Hepatocyte (in vitro differentiated cells): ENCODE results near the gene KDM1B. TPM values are rescaled to one million over a fixed set of nuclear protein-coding genes. Genes with fewer than 3 reads are reported as not detected.
A peak's percentile ranks its signal among the peaks of the same experiment; 100 is the strongest.

Experiments used
- DNase-seq: peaks from one replicate; pipeline ENCODE4 v3.0.0-alpha.2; 2016; ENCODE audit warnings: low spot score
- H2AFZ ChIP-seq: fragments of 200-600 bp; sonication (generic); 2 replicates; pipeline ENCODE4 v1.6.0; 2016; ENCODE audit warnings: antibody characterized with exemption, mild to moderate bottlenecking
- H3K27ac ChIP-seq: fragments of 200-600 bp; sonication (generic); 2 replicates; pipeline ENCODE4 v1.5.1; 2016; ENCODE audit warnings: mild to moderate bottlenecking
- H3K27me3 ChIP-seq: fragments of 200-600 bp; sonication (generic); 2 replicates; pipeline ENCODE4 v1.6.1; 2016
- H3K36me3 ChIP-seq: fragments of 200-600 bp; sonication (generic); replicated peaks from 2 replicates; pipeline ENCODE4 v1.5.1; 2016; ENCODE audit warnings: low read depth; ENCODE audit not compliant: insufficient read depth
- H3K4me1 ChIP-seq: fragments of 200-600 bp; sonication (generic); 2 replicates; pipeline ENCODE4 v1.5.1; 2016; ENCODE audit warnings: mild to moderate bottlenecking, moderate library complexity; ENCODE audit not compliant: insufficient read depth
- H3K4me2 ChIP-seq: fragments of 200-600 bp; sonication (generic); 2 replicates; pipeline ENCODE4 v1.6.0; 2016
- H3K4me3 ChIP-seq: fragments of 200-600 bp; sonication (generic); 2 replicates; pipeline ENCODE4 v1.5.1; 2016; ENCODE audit warnings: mild to moderate bottlenecking
- H3K79me2 ChIP-seq: fragments of 200-600 bp; sonication (generic); 2 replicates; pipeline ENCODE4 v1.6.0; 2017; ENCODE audit warnings: mild to moderate bottlenecking
- H3K9me2 ChIP-seq: fragments of 200-600 bp; sonication (generic); replicated peaks from 2 replicates; pipeline ENCODE4 v1.6.0; 2017; ENCODE audit warnings: mild to moderate bottlenecking; ENCODE audit not compliant: insufficient read depth
- H3K9me3 ChIP-seq: fragments of 200-600 bp; sonication (generic); 2 replicates; pipeline ENCODE4 v1.5.1; 2016; ENCODE audit warnings: low read depth, mild to moderate bottlenecking
- H4K20me1 ChIP-seq: fragments of 200-600 bp; sonication (generic); 2 replicates; pipeline ENCODE4 v1.6.0; 2016; ENCODE audit warnings: mild to moderate bottlenecking; ENCODE audit not compliant: insufficient read depth, poor library complexity, severe bottlenecking
- EZH2 ChIP-seq: fragments of 200-600 bp; sonication (generic); IDR thresholded peaks from 2 replicates; pipeline ENCODE4 v1.6.1; 2016; ENCODE audit warnings: antibody characterized with exemption, mild to moderate bottlenecking, borderline replicate concordance
- EZH2phosphoT487 ChIP-seq: fragments of 200-600 bp; sonication (generic); IDR thresholded peaks from one replicate; pipeline ENCODE4 v1.6.1; 2018; ENCODE audit warnings: antibody characterized with exemption, mild to moderate bottlenecking, low read depth, moderate library complexity; ENCODE audit not compliant: unreplicated experiment, severe bottlenecking
- WGBS: methylation state at CpG from one replicate; pipeline ENCODE4 v1.1.6; 2016; ENCODE audit warnings: low lambda C conversion rate; ENCODE audit errors: missing lambda C conversion rate; 5-methylcytosine and 5-hydroxymethylcytosine counted together
- polyA plus RNA-seq: library from polyadenylated mRNA; unstranded; fragments of >200 nt; fragmentation: Nextera tagmentation; extraction: Ambion mirVana; gene quantifications from 2 replicates; pipeline ENCODE4 v1.2.1, GENCODE V29; 2016
- total RNA-seq: library from RNA; depleted of rRNA; stranded (reverse); fragments of >200 nt; gene quantifications from 2 replicates; pipeline ENCODE4 v1.2.3, GENCODE V29; 2014
- TF ChIP-seq, protein P1 (sequence below): fragments of 200-600 bp; sonication (generic); IDR thresholded peaks from 2 replicates; pipeline ENCODE4 v1.5.1; 2016; ENCODE audit warnings: antibody characterized with exemption, mild to moderate bottlenecking; ENCODE audit not compliant: poor library complexity

The KDM1B gene
- total and polyA plus RNA-seq, 2 experiments from 2014 or later: 5.9 to 9.1 TPM

DNA sequence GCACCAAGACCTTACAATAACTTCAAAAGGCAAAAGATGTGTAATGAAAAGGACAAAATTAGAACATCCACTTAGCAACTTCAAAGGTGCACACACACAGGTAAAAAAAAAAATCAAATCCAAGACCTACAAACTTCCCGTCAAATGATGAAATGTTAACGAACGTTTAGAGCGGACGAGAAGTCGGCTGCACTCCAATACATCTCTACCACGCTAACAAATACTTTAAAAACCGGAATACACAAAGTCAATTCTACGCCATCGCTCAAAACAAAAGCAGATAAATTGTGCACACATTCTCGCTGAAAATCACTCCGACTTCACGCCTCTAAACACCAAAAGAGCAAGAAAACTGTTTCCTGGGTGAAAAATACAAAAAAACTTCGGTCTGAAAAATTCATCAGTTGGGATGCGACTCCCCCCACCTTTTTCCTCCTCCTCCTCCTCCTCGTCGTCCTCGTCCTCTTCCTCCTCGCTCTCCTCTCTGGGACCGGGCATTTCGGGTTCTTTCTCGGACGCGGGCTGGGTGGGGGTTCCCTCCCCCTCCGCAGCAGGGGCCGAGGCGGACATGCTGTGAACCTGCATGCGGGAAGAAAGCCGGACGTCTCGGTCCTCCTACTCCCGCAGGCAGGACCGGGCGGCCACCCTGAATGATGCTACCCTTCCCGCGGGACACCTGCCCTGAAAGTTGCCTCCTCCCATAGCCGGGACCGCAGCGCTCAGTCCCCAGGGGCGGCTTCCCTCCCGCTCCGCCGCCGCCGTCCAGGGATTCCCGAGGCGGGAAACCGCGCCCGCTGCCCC, 108.4 kb downstream of the KDM1B start:
- H3K4me3 ChIP-seq: peak overlapping the region; percentile 94
- TF ChIP-seq EZH2phosphoT487: no peak
- TF ChIP-seq EZH2: no peak
- TF ChIP-seq, protein P1, sequence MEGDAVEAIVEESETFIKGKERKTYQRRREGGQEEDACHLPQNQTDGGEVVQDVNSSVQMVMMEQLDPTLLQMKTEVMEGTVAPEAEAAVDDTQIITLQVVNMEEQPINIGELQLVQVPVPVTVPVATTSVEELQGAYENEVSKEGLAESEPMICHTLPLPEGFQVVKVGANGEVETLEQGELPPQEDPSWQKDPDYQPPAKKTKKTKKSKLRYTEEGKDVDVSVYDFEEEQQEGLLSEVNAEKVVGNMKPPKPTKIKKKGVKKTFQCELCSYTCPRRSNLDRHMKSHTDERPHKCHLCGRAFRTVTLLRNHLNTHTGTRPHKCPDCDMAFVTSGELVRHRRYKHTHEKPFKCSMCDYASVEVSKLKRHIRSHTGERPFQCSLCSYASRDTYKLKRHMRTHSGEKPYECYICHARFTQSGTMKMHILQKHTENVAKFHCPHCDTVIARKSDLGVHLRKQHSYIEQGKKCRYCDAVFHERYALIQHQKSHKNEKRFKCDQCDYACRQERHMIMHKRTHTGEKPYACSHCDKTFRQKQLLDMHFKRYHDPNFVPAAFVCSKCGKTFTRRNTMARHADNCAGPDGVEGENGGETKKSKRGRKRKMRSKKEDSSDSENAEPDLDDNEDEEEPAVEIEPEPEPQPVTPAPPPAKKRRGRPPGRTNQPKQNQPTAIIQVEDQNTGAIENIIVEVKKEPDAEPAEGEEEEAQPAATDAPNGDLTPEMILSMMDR: no peak
- H3K9me2 ChIP-seq: no peaks in the 10 kb centered on the region
- H3K79me2 ChIP-seq: peaks cover 53% of the 10 kb centered on the region
- peak overlapping the region; percentile 85 for H2AFZ ChIP-seq
- no peak for DNase-seq
- H3K9me3 ChIP-seq: no peaks in the 10 kb centered on the region
- H3K4me1 ChIP-seq: peaks cover 9% of the 10 kb centered on the region
- H4K20me1 ChIP-seq: peaks cover 31% of the 10 kb centered on the region
- no peaks in the 10 kb centered on the region for H3K36me3 ChIP-seq
- peaks cover 7% of the 10 kb centered on the region for H3K27me3 ChIP-seq
- peak overlapping the region; percentile 100 for H3K27ac ChIP-seq
- H3K4me2 ChIP-seq: peak overlapping the region; percentile 87
- 1% methylated on average over 28 of the region's 50 CpGs for WGBS

DNA sequence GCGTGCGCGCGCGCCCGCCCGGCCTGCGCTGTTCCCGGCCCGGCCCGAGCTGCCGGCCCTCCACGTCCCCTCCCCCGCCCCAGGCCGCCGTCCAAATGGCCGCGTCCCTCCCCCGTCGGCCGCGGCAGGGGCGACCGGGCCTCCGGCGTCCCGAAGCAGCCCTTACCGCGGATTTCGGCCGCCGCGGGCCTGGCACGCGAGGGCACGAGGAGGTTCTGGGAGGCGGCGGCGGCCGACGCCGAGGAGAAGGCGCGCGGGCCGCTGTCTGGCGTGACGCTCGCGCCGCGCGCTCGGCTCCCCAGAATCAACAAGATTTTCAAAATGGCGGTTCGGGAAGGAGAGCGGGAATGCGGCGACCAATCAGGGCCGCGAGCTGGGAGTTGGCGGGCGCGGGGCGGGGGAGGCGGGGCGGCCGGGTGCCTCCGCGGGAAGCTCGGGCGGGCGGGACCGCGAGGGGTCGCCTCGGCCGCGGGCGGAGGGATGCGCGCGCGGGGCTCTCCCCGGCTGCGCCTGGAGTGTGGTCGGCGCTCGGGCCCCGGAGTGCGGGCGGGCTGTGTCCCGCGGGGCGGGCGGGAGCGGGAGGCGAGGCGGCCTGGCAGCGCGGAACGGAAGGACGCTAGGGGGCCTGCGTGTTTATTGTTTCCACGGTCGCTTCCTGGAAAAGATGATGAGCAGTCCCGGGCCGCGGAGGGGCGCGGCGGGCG, 109.1 kb downstream of the KDM1B start, which contains the start of gene DEK:
DEK (minus strand) TSS at position 312 of the 704 bp plus-strand sequence. CDS start 543 bp downstream, outside the sequence.
- Histone ChIP-seq H3K27ac (peak within 1 kb of the TSS; percentile 100), H3K79me2 (peaks cover 46% of the 10 kb centered on the region), H3K36me3 (no peaks in the 10 kb centered on the region), H2AFZ (peak within 1 kb of the TSS; percentile 85), H3K4me3 (peak within 1 kb of the TSS; percentile 94), H3K4me2 (peak within 1 kb of the TSS; percentile 87), H3K27me3 (peaks cover 7% of the 10 kb centered on the region), H3K9me2 (no peaks in the 10 kb centered on the region), H4K20me1 (peaks cover 30% of the 10 kb centered on the region), H3K9me3 (no peaks in the 10 kb centered on the region), H3K4me1 (peaks cover 9% of the 10 kb centered on the region)
- peak; percentile 93 for DNase-seq
- TF ChIP-seq, protein P1: peak; percentile 54
- no peak for TF ChIP-seq EZH2
- no peak for TF ChIP-seq EZH2phosphoT487
- 1% methylated on average over 57 of the region's 113 CpGs for WGBS

DNA sequence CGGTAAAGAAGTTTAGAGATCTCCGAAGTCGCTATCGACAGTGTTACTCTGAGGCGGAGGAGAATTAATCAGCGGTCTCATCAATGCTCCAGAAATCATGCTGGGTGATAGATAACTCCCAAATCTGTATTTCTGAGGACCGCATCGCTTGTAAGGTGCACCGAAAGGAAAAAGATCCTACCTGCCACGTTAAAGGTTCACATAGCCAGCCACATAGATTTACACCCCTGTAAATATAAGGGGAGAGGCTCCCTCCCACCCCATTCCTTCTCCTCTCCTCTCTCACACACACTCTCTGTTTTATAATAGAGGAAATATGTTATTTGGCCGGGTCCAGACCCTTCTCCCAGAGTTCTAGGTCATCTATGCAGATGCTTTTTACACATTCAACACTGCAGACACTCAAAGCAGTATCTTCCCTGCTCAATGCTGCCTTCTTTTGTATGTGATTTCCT, 109.7 kb downstream of the KDM1B start:
- H3K9me3 ChIP-seq: no peaks in the 10 kb centered on the region
- peak overlapping the region; percentile 100 for H3K27ac ChIP-seq
- no peaks in the 10 kb centered on the region for H3K36me3 ChIP-seq
- H3K9me2 ChIP-seq: no peaks in the 10 kb centered on the region
- H3K4me2 ChIP-seq: peak overlapping the region; percentile 83
- peaks cover 7% of the 10 kb centered on the region for H3K27me3 ChIP-seq
- peak overlapping the region; percentile 79 for H2AFZ ChIP-seq
- H3K4me3 ChIP-seq: peak overlapping the region; percentile 94
- 2% methylated on average over 10 of the region's 11 CpGs for WGBS
- no peak for TF ChIP-seq EZH2phosphoT487
- TF ChIP-seq, protein P1: no peak
- TF ChIP-seq EZH2: no peak
- peaks cover 27% of the 10 kb centered on the region for H4K20me1 ChIP-seq
- H3K4me1 ChIP-seq: peaks cover 9% of the 10 kb centered on the region
- no peak for DNase-seq
- H3K79me2 ChIP-seq: peaks cover 40% of the 10 kb centered on the region
